Muscle of arm (tissue), 12 donors: ENCODE data around the gene WDCP. TPM values are rescaled to one million over a fixed set of nuclear protein-coding genes. Genes with fewer than 3 reads are reported as not detected.

Source experiments
- DNase-seq: peaks from one replicate; pipeline ENCODE4 v3.0.0-alpha.2; 2013
- polyA plus RNA-seq, 12 donors: library from polyadenylated mRNA; unstranded; fragments of 120-200 nt; gene quantifications; one replicate each; pipeline ENCODE4 v1.2.1, GENCODE V29; 2013; ENCODE audit not compliant: insufficient read length in 12 of 12

The WDCP gene
- polyA plus RNA-seq, 12 donors, result 9.0 to 11.5 (median 11.0) TPM; not detected in 1

DNA sequence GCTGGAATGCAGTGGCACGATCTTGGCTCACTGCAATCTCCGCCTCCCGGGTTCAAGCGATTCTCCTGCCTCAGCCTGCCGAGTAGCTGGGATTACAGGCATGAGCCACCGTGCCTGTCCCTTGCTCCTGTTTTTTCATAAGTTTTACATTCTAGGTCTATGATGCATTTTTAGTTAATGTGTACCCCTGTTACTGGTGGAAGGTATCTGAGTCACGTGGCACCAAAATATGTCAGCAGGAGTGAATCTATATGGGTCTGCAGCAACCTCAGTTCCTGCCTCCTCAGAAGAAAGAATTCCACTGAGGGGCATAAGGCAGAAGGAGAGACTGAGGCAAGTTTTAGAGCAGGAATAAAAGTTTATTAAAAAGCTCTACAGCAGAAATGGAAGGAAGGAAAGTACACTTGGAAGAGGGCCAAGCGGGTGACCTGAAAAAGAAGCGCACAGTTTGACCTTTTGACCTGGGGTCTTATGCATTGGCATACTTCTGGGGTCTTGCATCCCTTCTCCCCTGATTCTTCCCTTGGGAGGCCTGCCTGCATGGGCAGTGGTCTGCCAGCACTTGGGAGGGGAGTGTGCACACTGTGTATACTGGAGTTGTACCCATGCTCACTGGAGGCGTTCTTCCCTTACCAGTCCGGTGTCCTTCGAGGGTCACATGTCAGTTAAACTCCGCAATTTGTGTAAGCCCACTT is 38.4 kb downstream of the WDCP start:
- no peak for DNase-seq

DNA sequence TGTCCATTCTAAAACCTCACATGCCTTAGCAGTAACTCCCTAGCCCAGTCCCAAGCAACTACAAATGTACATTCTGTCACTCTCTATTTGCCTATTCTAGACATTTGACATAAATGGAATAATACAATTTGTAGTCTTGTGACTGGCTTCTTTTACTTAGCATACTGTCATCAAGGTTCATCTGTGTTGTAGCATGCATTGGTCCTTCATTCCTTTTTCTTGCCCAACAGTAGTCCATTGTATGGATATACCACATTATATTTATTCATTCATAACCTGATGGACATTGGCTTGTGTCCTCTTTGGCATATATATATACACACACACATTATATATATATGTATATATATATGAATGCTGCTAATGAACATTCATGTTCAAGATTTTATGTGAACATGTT is 39.5 kb downstream of the WDCP start:
- DNase-seq, result no peak

DNA sequence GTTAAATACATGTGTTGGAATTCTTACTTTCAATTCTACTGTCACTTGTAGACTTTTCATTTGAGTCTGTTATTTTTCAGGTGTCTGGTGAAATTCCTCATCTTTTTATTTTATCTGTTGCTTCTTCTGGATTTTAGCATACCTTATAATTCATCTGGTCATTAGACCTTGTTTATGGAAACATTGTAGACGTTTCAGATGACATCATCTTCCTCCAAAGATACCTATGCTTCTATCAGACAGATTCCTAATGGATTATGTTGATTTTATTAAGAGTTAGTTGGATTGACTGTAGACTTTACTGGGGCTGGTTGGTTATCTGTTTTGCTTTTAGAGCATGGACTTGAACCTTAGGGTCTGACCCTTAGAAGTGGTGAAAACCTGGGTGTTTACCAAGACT is 52.6 kb downstream of the WDCP start:
- DNase-seq, result no peak

DNA sequence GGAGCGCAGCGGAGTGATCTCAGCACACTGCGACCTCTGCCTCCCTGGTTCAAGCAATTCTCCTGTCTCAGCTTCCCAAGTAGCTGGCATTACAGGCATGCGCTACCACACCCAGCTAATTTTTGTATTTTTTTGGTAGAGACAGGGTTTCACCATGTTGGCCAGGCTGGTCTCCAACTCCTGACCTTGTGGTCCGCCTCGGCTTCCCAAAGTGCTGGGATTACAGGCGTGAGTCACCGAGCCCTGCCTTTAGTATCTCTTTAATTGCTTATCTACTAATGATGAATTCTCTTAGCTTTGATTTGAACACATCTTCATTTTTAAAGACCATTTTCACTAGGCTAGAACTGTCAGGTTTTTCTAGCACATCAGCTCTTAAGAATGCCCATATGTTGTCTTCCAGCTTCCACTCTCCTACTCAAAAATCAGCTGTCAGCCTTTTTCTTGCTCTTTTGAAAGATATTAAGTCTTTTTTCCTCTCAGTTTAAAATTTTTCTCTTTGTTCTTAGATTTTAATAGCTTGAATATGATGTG is 53.4 kb downstream of the WDCP start:
- DNase-seq, result no peak

DNA sequence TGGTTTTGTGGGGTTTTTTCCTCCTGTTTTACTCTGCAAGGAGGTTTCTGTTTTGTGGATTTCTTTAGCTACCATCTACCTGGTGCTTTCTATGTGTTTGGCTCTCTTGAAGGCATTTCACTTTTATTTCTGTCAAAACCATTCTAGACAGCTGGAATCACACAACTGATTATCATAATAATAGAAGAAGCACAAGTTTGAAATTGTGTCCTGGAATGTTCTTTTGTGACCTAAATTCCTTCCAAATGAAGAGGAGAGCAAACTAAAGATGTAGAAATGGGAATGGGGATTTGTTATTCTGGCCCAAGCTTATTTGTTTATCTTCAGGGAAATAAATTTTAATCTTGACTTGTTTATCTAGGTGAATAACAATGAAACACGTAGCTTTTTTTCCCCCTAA is 54.3 kb downstream of the WDCP start:
- no peak for DNase-seq

DNA sequence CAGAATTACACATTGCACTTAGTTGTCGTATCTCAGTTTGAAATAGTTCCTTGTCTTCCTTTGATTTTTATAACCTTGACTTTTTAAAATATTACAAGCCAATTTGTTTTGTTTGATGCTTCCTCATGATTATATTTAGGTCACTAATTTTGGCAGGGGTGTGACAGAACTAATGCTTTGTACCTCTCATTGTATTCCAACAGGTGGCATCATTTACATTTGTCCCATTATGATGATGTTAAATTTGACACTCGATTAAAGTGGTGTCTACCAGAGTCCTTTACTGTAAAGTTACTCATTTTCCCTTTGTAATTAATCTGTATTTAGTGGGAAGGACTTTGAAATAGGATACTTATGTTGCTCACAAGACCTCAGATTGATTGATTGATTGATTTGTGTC is 58.8 kb downstream of the WDCP start:
- no peak for DNase-seq

Other genes starting within 250 kb of the WDCP start
- gene ATAD2B, start 120.3 kb downstream of the WDCP start, polyA plus RNA-seq, result 10 to 100 TPM in 11 of 12 donors, not detected in 1; 10.7 to 19.5 (median 13.9) TPM
- 10 to 100 TPM; 15.3 to 68.6 (median 20.9) TPM for gene UBXN2A, start 106.9 kb downstream of the WDCP start, polyA plus RNA-seq
- gene MFSD2B, start 37.3 kb downstream of the WDCP start, polyA plus RNA-seq, result 1 to 10 TPM in 10 of 12 donors, not detected in 2; 1.8 to 3.1 (median 2.1) TPM
- 1 to 10 TPM in 10 of 12 donors, not detected in 2; 1.9 to 4.6 (median 2.9) TPM for gene FKBP1B, start 2.4 kb upstream of the WDCP start, polyA plus RNA-seq
- 100 to 1,000 TPM in 5 of 12 donors, 10 to 100 TPM in 6, not detected in 1; 67.7 to 139 (median 99.0) TPM for gene SF3B6, start 28.9 kb upstream of the WDCP start, polyA plus RNA-seq
- gene TP53I3, start 37.4 kb upstream of the WDCP start, polyA plus RNA-seq, result 10 to 100 TPM in 11 of 12 donors, not detected in 1; 26.4 to 47.1 (median 31.7) TPM
- 1 to 10 TPM in 10 of 12 donors, not detected in 2; 1.0 to 2.5 (median 1.9) TPM for gene PFN4, start 75.9 kb upstream of the WDCP start, polyA plus RNA-seq
- 10 to 100 TPM in 10 of 12 donors, not detected in 2; 14.6 to 25.5 (median 19.2) TPM for gene FAM228B, start 76.1 kb upstream of the WDCP start, polyA plus RNA-seq
- 1 to 10 TPM in 2 of 12 donors, under 1 TPM in 8, not detected in 2; 0.13 to 1.2 (median 0.60) TPM for gene FAM228A, start 127.7 kb upstream of the WDCP start, polyA plus RNA-seq